Keratinocyte (primary cell): Measurements from ENCODE around the gene CHD1. TPM values are rescaled to one million over a fixed set of nuclear protein-coding genes. Genes with fewer than 3 reads are reported as not detected.

Source experiments
- DNase-seq: peaks from one replicate; pipeline ENCODE4 v3.0.0-alpha.2; 2011; ENCODE audit warnings: low read depth, missing footprints, low spot score
- FAIRE-seq: peaks from 2 replicates; lab custom pipeline; 2011; peaks lifted over from hg19 to GRCh38; lab: Jason Lieb, UNC
- H2AFZ ChIP-seq: 2 replicates; pipeline ENCODE4 v1.6.0; 2012; ENCODE audit warnings: low read length, control low read depth, inconsistent platforms; ENCODE audit not compliant: control insufficient read depth
- H3K27ac ChIP-seq: 2 replicates; pipeline ENCODE4 v1.5.1; 2011; ENCODE audit warnings: low read length; ENCODE audit not compliant: control insufficient read depth, insufficient read depth
- H3K27me3 ChIP-seq: 3 replicates; pipeline ENCODE4 v1.6.0; 2011; ENCODE audit warnings: low read length; ENCODE audit not compliant: control insufficient read depth, insufficient read depth; ENCODE audit errors: extremely low read depth
- H3K36me3 ChIP-seq, 2 experiments: 2 replicates in 1 of 2; 3 replicates in 1 of 2; pipeline ENCODE4 v1.5.1; 2011; ENCODE audit warnings: low read length in 2 of 2, mild to moderate bottlenecking in 1 of 2; ENCODE audit not compliant: control insufficient read depth in 2 of 2, insufficient read depth in 2 of 2; ENCODE audit errors: extremely low read depth in 1 of 2
- H3K4me1 ChIP-seq: 3 replicates; pipeline ENCODE4 v1.5.1; 2011; ENCODE audit warnings: low read length; ENCODE audit not compliant: control insufficient read depth, insufficient read depth; ENCODE audit errors: extremely low read depth
- H3K4me2 ChIP-seq: 3 replicates; pipeline ENCODE4 v1.6.0; 2011; ENCODE audit warnings: low read depth, low read length; ENCODE audit not compliant: control insufficient read depth, insufficient read depth; ENCODE audit errors: extremely low read depth
- H3K4me3 ChIP-seq, 3 experiments: fragments of 200-600 bp in 1 of 3; sonication (generic) in 1 of 3; 2 replicates in 2 of 3; 3 replicates in 1 of 3; pipeline ENCODE4 v1.5.1; 2011 to 2016; ENCODE audit warnings: low read length in 3 of 3, mild to moderate bottlenecking in 3 of 3, control low read depth in 2 of 3, inconsistent platforms in 1 of 3, low read depth in 1 of 3, mixed read lengths in 1 of 3, mixed run types in 1 of 3, moderate library complexity in 1 of 3; ENCODE audit not compliant: control insufficient read depth in 2 of 3, insufficient read depth in 2 of 3; ENCODE audit errors: extremely low read depth in 1 of 3
- H3K79me2 ChIP-seq: 2 replicates; pipeline ENCODE4 v1.6.0; 2012; ENCODE audit warnings: low read length; ENCODE audit not compliant: control insufficient read depth, insufficient read depth
- H3K9ac ChIP-seq: 3 replicates; pipeline ENCODE4 v1.6.0; 2011; ENCODE audit warnings: low read length; ENCODE audit not compliant: control insufficient read depth, insufficient read depth; ENCODE audit errors: extremely low read depth
- H3K9me1 ChIP-seq: 3 replicates; pipeline ENCODE4 v1.6.0; 2011; ENCODE audit warnings: low read length; ENCODE audit not compliant: control insufficient read depth, insufficient read depth; ENCODE audit errors: extremely low read depth
- H3K9me3 ChIP-seq: 2 replicates; pipeline ENCODE4 v1.5.1; 2012; ENCODE audit warnings: low read depth, low read length; ENCODE audit not compliant: control insufficient read depth
- H4K20me1 ChIP-seq: 3 replicates; pipeline ENCODE4 v1.6.0; 2011; ENCODE audit warnings: low read length; ENCODE audit not compliant: control insufficient read depth, insufficient read depth; ENCODE audit errors: extremely low read depth
- EZH2 ChIP-seq: IDR thresholded peaks from one replicate; pipeline ENCODE4 v1.6.1; 2012; ENCODE audit warnings: inconsistent platforms, mild to moderate bottlenecking, low read length, moderate library complexity
- dilution Hi-C: fragments of 300-500 bp; cut with MboI; formaldehyde crosslinking; loops from one replicate; pipeline ENCODE4 v1.7.0; 2020; ENCODE audit warnings: low sequenced_read_pairs; ENCODE audit not compliant: extremely low pct_ligation_motif_present
- polyA plus RNA-seq, 5 experiments: library from polyadenylated mRNA; depleted of rRNA in 3 of 5; stranded (reverse) in 3 of 5; stranded (forward) in 1 of 5; unstranded in 1 of 5; fragments of >200 nt; gene quantifications; 1 replicate in 1 of 5; 2 replicates in 3 of 5; 3 replicates in 1 of 5; pipeline versions ENCODE4 v1.2.1 to v1.2.3, GENCODE V29; 2011 to 2012; ENCODE audit warnings: missing spikeins in 2 of 5, low read depth in 1 of 5, low replicate concordance in 1 of 5
- TF ChIP-seq, protein P1 (sequence below), 3 experiments: IDR thresholded peaks in 1 of 3; conservative IDR thresholded peaks in 1 of 3; optimal IDR thresholded peaks in 1 of 3; 2 replicates in 2 of 3; 3 replicates in 1 of 3; pipeline versions ENCODE3 to v1.5.1; 2011; ENCODE audit warnings: low read length in 3 of 3, mild to moderate bottlenecking in 3 of 3, moderate library complexity in 2 of 3, control low read depth in 1 of 3, inconsistent platforms in 1 of 3; ENCODE audit not compliant: insufficient read depth in 2 of 3; ENCODE audit errors: extremely low read depth in 1 of 3

CHD1 gene
- polyA plus RNA-seq, 1 donor (not counting 4 experiments of a cell fraction or from before 2014, with no cell fraction given), result 26.5 TPM

DNA sequence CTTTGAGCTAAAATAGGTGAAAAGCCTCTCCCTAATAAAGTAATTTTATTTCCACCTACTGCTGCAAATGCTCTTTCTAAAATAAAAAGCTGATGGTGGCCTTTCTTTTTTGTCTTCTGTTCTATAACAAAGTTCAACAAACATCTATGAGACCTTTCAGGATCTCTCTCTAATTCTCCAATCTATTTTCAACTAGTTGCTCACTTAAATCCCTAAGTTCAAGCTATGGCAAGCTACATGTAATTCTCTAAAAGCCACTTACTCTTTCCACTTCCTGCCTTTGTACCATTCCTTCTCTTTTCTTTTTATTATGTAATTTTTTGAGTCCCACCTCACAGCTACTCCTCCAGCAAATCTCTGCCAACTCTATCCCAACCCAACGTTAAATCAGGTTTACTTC, 20.9 kb downstream of the CHD1 start:
- H4K20me1 ChIP-seq, result no peaks in the 10 kb centered on the region
- dilution Hi-C loops, result no loop called here
- no peak for FAIRE-seq

DNA sequence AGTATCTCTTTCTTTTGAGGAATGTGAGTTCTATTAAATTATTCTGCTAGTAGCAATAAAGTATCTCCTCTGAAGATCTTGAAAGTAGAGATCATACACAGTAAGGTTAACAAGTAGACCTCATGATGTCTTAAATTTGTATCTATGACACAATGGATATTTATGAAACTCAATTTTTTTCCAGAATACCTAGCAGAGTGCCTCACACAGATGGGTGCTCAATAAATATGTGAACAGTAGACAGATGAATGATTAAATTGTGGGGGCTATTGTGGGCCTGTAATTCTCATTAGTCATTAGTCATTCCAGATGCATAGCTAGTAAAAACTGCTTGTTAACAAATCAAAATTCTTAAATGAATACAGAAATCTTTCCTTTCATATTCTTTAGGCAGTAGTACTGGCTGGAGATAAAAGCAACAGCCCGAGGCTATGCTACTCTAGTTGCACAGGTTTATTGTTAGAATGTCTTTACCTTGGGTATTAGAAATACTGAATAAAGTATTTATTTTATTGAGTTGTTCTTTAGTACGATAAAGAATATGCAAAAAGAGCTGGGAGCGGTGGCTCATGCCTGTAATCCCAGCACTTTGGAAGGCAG, 22.0 kb downstream of the CHD1 start:
- Histone ChIP-seq H3K4me1 (no peaks in the 10 kb centered on the region), H3K4me2 (no peak overlapping the region), H3K79me2 (peaks cover 69% of the 10 kb centered on the region), H3K27ac (no peak overlapping the region), H2AFZ (no peak overlapping the region), H3K4me3 (no peak overlapping the region), H3K36me3 (peaks cover 0 to 9% of the 10 kb centered on the region in 2 experiments), H4K20me1 (no peaks in the 10 kb centered on the region), H3K9me1 (no peaks in the 10 kb centered on the region), H3K9ac (no peak overlapping the region), H3K9me3 (no peaks in the 10 kb centered on the region), H3K27me3 (no peaks in the 10 kb centered on the region)
- dilution Hi-C loops, result no loop called here
- FAIRE-seq, result no peak
- TF ChIP-seq EZH2, result no peak
- TF ChIP-seq, protein P1, sequence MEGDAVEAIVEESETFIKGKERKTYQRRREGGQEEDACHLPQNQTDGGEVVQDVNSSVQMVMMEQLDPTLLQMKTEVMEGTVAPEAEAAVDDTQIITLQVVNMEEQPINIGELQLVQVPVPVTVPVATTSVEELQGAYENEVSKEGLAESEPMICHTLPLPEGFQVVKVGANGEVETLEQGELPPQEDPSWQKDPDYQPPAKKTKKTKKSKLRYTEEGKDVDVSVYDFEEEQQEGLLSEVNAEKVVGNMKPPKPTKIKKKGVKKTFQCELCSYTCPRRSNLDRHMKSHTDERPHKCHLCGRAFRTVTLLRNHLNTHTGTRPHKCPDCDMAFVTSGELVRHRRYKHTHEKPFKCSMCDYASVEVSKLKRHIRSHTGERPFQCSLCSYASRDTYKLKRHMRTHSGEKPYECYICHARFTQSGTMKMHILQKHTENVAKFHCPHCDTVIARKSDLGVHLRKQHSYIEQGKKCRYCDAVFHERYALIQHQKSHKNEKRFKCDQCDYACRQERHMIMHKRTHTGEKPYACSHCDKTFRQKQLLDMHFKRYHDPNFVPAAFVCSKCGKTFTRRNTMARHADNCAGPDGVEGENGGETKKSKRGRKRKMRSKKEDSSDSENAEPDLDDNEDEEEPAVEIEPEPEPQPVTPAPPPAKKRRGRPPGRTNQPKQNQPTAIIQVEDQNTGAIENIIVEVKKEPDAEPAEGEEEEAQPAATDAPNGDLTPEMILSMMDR (optimal IDR thresholded peaks at IDR 0.05 in 1 of 3, IDR thresholded peaks at IDR 0.05 in 1 of 3, conservative IDR thresholded peaks at IDR 0.05 in 1 of 3; ENCODE audit: extremely low read depth in 1 of 3, insufficient read depth in 2 of 3, low read length in 3 of 3), result no peak
- no peak for DNase-seq

More for the DNA sequence above, 20.9 kb downstream of the CHD1 start:
- TF ChIP-seq, protein P1 (optimal IDR thresholded peaks at IDR 0.05 in 1 of 3, IDR thresholded peaks at IDR 0.05 in 1 of 3, conservative IDR thresholded peaks at IDR 0.05 in 1 of 3; ENCODE audit: extremely low read depth in 1 of 3, insufficient read depth in 2 of 3, low read length in 3 of 3), result no peak
- TF ChIP-seq EZH2, result no peak
- no peaks in the 10 kb centered on the region for H3K27me3 ChIP-seq
- H3K9me3 ChIP-seq, result no peaks in the 10 kb centered on the region
- no peak overlapping the region for H3K27ac ChIP-seq
- H3K36me3 ChIP-seq, result peaks cover 0 to 9% of the 10 kb centered on the region in 2 experiments
- H3K9ac ChIP-seq, result no peak overlapping the region
- H3K4me1 ChIP-seq, result no peaks in the 10 kb centered on the region
- no peak overlapping the region for H3K4me2 ChIP-seq
- H3K9me1 ChIP-seq, result no peaks in the 10 kb centered on the region
- DNase-seq, result no peak
- H3K79me2 ChIP-seq, result peaks cover 79% of the 10 kb centered on the region
- no peak overlapping the region for H2AFZ ChIP-seq
- no peak overlapping the region for H3K4me3 ChIP-seq
